ENCODE results near the gene SDHD.
"Not testable (repeated sequence)": the region's sequence is repeated elsewhere in the genome, so short reads cannot be mapped to it uniquely, and the experiment has no call there.

SDHD gene

GRCh38 chr11:112086422-112087191 lies at the start of gene SDHD, which contains the start of gene TIMM8B:
TSS of gene SDHD (plus strand) at chr11:112086873. CDS start at chr11:112086908, 35 bp downstream.
TSS of gene TIMM8B (minus strand) at chr11:112086756. CDS start at chr11:112086723, 33 bp downstream.
- Mint-ChIP-seq H3K27me3 (no peaks in the 10 kb centered on the region), H3K9me3 (no peaks in the 10 kb centered on the region), H3K36me3 (ENCODE audit: low read depth) (peaks cover 100% of the 10 kb centered on the region), H3K27ac (peak within 1 kb of the TSS; percentile 99), H3K4me1 (ENCODE audit: low read depth) (peaks cover 62% of the 10 kb centered on the region), H3K4me3 (peak within 1 kb of the TSS; percentile 96)
- intact Hi-C loops (cut with micrococcal nuclease) = loop anchor here (1.0 to 5.0 kb wide), 5 partner anchors 12 to 484 kb away; partner anchors contain the start of genes CFAP68, DLAT, FDXACB1 and NKAPD1

- Mint-ChIP-seq H3K36me3 (ENCODE audit: low read depth) (peaks cover 89% of the 10 kb centered on the region), H3K4me1 (ENCODE audit: low read depth) (peaks cover 6% of the 10 kb centered on the region), H3K27me3 (no peaks in the 10 kb centered on the region), H3K9me3 (no peaks in the 10 kb centered on the region), H3K4me3 (no peak overlapping the region), H3K27ac (no peak overlapping the region)
- intact Hi-C loops (cut with micrococcal nuclease) = no loop called here
These were observed 49.1 kb upstream of the SDHD start for GRCh38 chr11:112037527-112037926.

GRCh38 chr11:112042161-112042960 lies 44.3 kb upstream of the SDHD start:
- H3K27ac Mint-ChIP-seq = no peak overlapping the region
- peaks cover 91% of the 10 kb centered on the region for H3K36me3 Mint-ChIP-seq (ENCODE audit: low read depth)
- no peaks in the 10 kb centered on the region for H3K9me3 Mint-ChIP-seq
- peaks cover 6% of the 10 kb centered on the region for H3K4me1 Mint-ChIP-seq (ENCODE audit: low read depth)
- H3K27me3 Mint-ChIP-seq = no peaks in the 10 kb centered on the region
- no peak overlapping the region for H3K4me3 Mint-ChIP-seq
- intact Hi-C loops (cut with micrococcal nuclease) = no loop called here

- no peaks in the 10 kb centered on the region for H3K27me3 Mint-ChIP-seq
- no peak overlapping the region for H3K4me3 Mint-ChIP-seq
- no peaks in the 10 kb centered on the region for H3K9me3 Mint-ChIP-seq
- intact Hi-C loops (cut with micrococcal nuclease) = no loop called here
- H3K36me3 Mint-ChIP-seq (ENCODE audit: low read depth) = peaks cover 91% of the 10 kb centered on the region
- H3K27ac Mint-ChIP-seq = no peak overlapping the region
- peaks cover 6% of the 10 kb centered on the region for H3K4me1 Mint-ChIP-seq (ENCODE audit: low read depth)
These were observed 43.7 kb upstream of the SDHD start for GRCh38 chr11:112042961-112043304.

- H3K27me3 Mint-ChIP-seq = no peaks in the 10 kb centered on the region
- intact Hi-C loops (cut with micrococcal nuclease) = no loop called here
- no peak overlapping the region for H3K27ac Mint-ChIP-seq
- H3K36me3 Mint-ChIP-seq (ENCODE audit: low read depth) = peaks cover 91% of the 10 kb centered on the region
- peaks cover 21% of the 10 kb centered on the region for H3K4me1 Mint-ChIP-seq (ENCODE audit: low read depth)
- no peaks in the 10 kb centered on the region for H3K9me3 Mint-ChIP-seq
- no peak overlapping the region for H3K4me3 Mint-ChIP-seq
These were observed 41.7 kb upstream of the SDHD start for GRCh38 chr11:112044961-112045360.

DNA sequence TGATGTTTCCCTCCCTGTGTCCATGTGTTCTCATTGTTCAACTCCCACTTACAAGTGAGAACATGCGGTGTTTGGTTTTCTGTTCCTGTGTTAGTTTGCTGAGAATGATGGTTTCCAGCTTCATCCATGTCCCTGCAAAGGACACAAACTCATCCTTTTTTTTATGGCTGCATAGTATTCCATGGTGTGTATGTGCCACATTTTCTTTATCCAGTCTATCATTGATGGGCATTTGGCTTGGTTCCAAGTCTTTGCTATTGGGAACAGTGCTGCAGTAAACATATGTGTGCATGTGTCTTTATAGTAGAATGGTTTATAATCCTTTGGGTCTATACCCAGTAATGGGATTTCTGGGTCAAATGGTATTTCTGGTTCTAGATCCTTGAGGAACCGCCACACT lies 40.0 kb upstream of the SDHD start:
- H3K4me1 Mint-ChIP-seq (ENCODE audit: low read depth) = peaks cover 23% of the 10 kb centered on the region
- H3K9me3 Mint-ChIP-seq; H3K27ac Mint-ChIP-seq; H3K4me3 Mint-ChIP-seq; intact Hi-C loops (cut with micrococcal nuclease); H3K27me3 Mint-ChIP-seq: not testable (repeated sequence)
- peaks cover 94% of the 10 kb centered on the region for H3K36me3 Mint-ChIP-seq (ENCODE audit: low read depth)

DNA sequence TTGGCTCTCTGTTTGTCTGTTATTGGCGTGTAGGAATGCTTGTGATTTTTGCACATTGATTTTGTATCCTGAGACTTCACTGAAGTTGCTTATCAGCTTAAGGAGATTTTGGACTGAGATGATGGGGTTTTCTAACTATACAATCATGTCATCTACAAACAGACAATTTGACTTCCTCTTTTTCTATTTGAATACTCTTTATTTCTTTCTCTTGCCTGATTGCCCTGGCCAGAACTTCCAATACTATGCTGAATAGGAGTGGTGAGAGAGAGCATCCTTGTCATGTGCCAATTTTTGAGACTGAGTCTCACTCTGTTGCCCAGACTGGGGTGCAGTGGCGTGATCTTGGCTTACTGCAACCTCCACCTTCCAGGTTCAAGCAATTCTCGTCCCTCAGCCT lies 38.4 kb upstream of the SDHD start:
- peaks cover 23% of the 10 kb centered on the region for H3K4me1 Mint-ChIP-seq (ENCODE audit: low read depth)
- H3K27me3 Mint-ChIP-seq; H3K27ac Mint-ChIP-seq; H3K9me3 Mint-ChIP-seq; intact Hi-C loops (cut with micrococcal nuclease); H3K4me3 Mint-ChIP-seq: not testable (repeated sequence)
- H3K36me3 Mint-ChIP-seq (ENCODE audit: low read depth) = peaks cover 95% of the 10 kb centered on the region

- Mint-ChIP-seq H3K4me1 (ENCODE audit: low read depth) (peaks cover 23% of the 10 kb centered on the region), H3K27ac (no peak overlapping the region)
- intact Hi-C loops (cut with micrococcal nuclease) = no loop called here
These were observed 36.9 kb upstream of the SDHD start for GRCh38 chr11:112049777-112050176.

GRCh38 chr11:112050721-112051120 lies 36.0 kb upstream of the SDHD start:
- intact Hi-C loops (cut with micrococcal nuclease) = no loop called here

More at GRCh38 chr11:112049777-112050176, 36.9 kb upstream of the SDHD start:
- H3K27me3 Mint-ChIP-seq = no peaks in the 10 kb centered on the region
- peaks cover 93% of the 10 kb centered on the region for H3K36me3 Mint-ChIP-seq (ENCODE audit: low read depth)
- no peaks in the 10 kb centered on the region for H3K9me3 Mint-ChIP-seq
- no peak overlapping the region for H3K4me3 Mint-ChIP-seq

GRCh38 chr11:112051768-112052167 lies 34.9 kb upstream of the SDHD start:
- no peaks in the 10 kb centered on the region for H3K9me3 Mint-ChIP-seq
- peaks cover 93% of the 10 kb centered on the region for H3K36me3 Mint-ChIP-seq (ENCODE audit: low read depth)
- intact Hi-C loops (cut with micrococcal nuclease) = no loop called here
- no peaks in the 10 kb centered on the region for H3K27me3 Mint-ChIP-seq
- peaks cover 23% of the 10 kb centered on the region for H3K4me1 Mint-ChIP-seq (ENCODE audit: low read depth)
- no peak overlapping the region for H3K4me3 Mint-ChIP-seq
- no peak overlapping the region for H3K27ac Mint-ChIP-seq

More at GRCh38 chr11:112050721-112051120, 36.0 kb upstream of the SDHD start:
- Mint-ChIP-seq H3K27ac (peak overlapping the region; percentile 22), H3K27me3 (no peaks in the 10 kb centered on the region), H3K4me3 (no peak overlapping the region), H3K4me1 (ENCODE audit: low read depth) (peaks cover 23% of the 10 kb centered on the region), H3K9me3 (no peaks in the 10 kb centered on the region), H3K36me3 (ENCODE audit: low read depth) (peaks cover 93% of the 10 kb centered on the region)

GRCh38 chr11:112057170-112057569 lies 29.5 kb upstream of the SDHD start:
- Mint-ChIP-seq H3K36me3 (ENCODE audit: low read depth) (peaks cover 85% of the 10 kb centered on the region), H3K4me1 (ENCODE audit: low read depth) (no peaks in the 10 kb centered on the region), H3K27ac (no peak overlapping the region), H3K4me3 (no peak overlapping the region), H3K9me3 (no peaks in the 10 kb centered on the region), H3K27me3 (no peaks in the 10 kb centered on the region)
- intact Hi-C loops (cut with micrococcal nuclease) = no loop called here

GRCh38 chr11:112058103-112058502 lies 28.6 kb upstream of the SDHD start:
- Mint-ChIP-seq H3K36me3 (ENCODE audit: low read depth) (peaks cover 88% of the 10 kb centered on the region), H3K4me3 (no peak overlapping the region), H3K4me1 (ENCODE audit: low read depth) (no peaks in the 10 kb centered on the region), H3K27ac (no peak overlapping the region), H3K27me3 (no peaks in the 10 kb centered on the region), H3K9me3 (no peaks in the 10 kb centered on the region)
- intact Hi-C loops (cut with micrococcal nuclease) = no loop called here

DNA sequence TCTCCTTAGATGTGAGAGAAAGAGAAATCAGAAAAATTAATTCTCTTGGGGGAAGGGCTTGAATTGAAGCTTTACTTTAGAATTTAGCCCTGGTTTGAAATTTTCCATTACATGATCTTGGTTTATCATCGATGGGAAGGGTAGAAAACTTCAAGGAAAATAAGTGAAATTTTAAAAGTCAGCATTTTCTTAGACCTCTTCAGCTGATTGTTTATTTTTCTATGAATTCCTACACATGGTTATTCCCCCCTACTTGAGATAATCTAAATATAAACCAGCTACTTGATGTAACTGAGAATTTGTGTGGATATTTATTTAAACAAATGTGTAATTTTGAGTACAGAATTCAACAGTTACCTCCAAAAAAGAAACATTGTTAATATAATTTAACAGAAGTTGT lies 23.8 kb upstream of the SDHD start:
- H3K4me1 Mint-ChIP-seq (ENCODE audit: low read depth) = no peaks in the 10 kb centered on the region
- intact Hi-C loops (cut with micrococcal nuclease) = no loop called here
- no peak overlapping the region for H3K4me3 Mint-ChIP-seq
- no peaks in the 10 kb centered on the region for H3K27me3 Mint-ChIP-seq
- H3K9me3 Mint-ChIP-seq = no peaks in the 10 kb centered on the region
- H3K27ac Mint-ChIP-seq = no peak overlapping the region
- peaks cover 57% of the 10 kb centered on the region for H3K36me3 Mint-ChIP-seq (ENCODE audit: low read depth)
